ENCODE results near the gene STYXL2.

The STYXL2 gene

GRCh38 chr1:167066333-167067122, 27.3 kb upstream of the STYXL2 start:
- no peak for TF ChIP-seq POLR2A (IDR thresholded peaks at IDR 0.05; ENCODE audit: low read length)
- TF ChIP-seq GATA1 (IDR thresholded peaks at IDR 0.05; ENCODE audit: low read depth, low read length), result no peak
- peak; percentile 56 to 76 for DNase-seq

- TF ChIP-seq GATA1 (IDR thresholded peaks at IDR 0.05; ENCODE audit: low read depth, low read length) (no peak), POLR2A (IDR thresholded peaks at IDR 0.05; ENCODE audit: low read length) (no peak)
- DNase-seq, result no peak
These were observed 26.0 kb upstream of the STYXL2 start for GRCh38 chr1:167067904-167068303.

- DNase-seq, result no peak
- TF ChIP-seq POLR2A (IDR thresholded peaks at IDR 0.05; ENCODE audit: low read length), result no peak
- TF ChIP-seq GATA1 (IDR thresholded peaks at IDR 0.05; ENCODE audit: low read depth, low read length), result no peak
These were observed 25.1 kb upstream of the STYXL2 start for GRCh38 chr1:167068761-167069160.

- TF ChIP-seq GATA1 (IDR thresholded peaks at IDR 0.05; ENCODE audit: low read depth, low read length) (no peak), POLR2A (IDR thresholded peaks at IDR 0.05; ENCODE audit: low read length) (no peak)
These were observed 22.6 kb upstream of the STYXL2 start for GRCh38 chr1:167071286-167071685.

GRCh38 chr1:167076136-167076710, 17.7 kb upstream of the STYXL2 start:
- TF ChIP-seq GATA1 (IDR thresholded peaks at IDR 0.05; ENCODE audit: low read depth, low read length), result no peak
- no peak for TF ChIP-seq POLR2A (IDR thresholded peaks at IDR 0.05; ENCODE audit: low read length)
- no peak for DNase-seq

More at GRCh38 chr1:167071286-167071685, 22.6 kb upstream of the STYXL2 start:
- no peak for DNase-seq

- DNase-seq, result no peak
- no peak for TF ChIP-seq POLR2A (IDR thresholded peaks at IDR 0.05; ENCODE audit: low read length)
- no peak for TF ChIP-seq GATA1 (IDR thresholded peaks at IDR 0.05; ENCODE audit: low read depth, low read length)
These were observed 16.6 kb upstream of the STYXL2 start for GRCh38 chr1:167077128-167077867.

GRCh38 chr1:167077868-167078210, 16.0 kb upstream of the STYXL2 start:
- no peak for DNase-seq
- TF ChIP-seq GATA1 (IDR thresholded peaks at IDR 0.05; ENCODE audit: low read depth, low read length) (no peak), POLR2A (IDR thresholded peaks at IDR 0.05; ENCODE audit: low read length) (no peak)

- TF ChIP-seq POLR2A (IDR thresholded peaks at IDR 0.05; ENCODE audit: low read length), result no peak
- TF ChIP-seq GATA1 (IDR thresholded peaks at IDR 0.05; ENCODE audit: low read depth, low read length), result no peak
- DNase-seq, result no peak
These were observed 12.2 kb upstream of the STYXL2 start for GRCh38 chr1:167081594-167082156.

- DNase-seq, result no peak
- TF ChIP-seq GATA1 (IDR thresholded peaks at IDR 0.05; ENCODE audit: low read depth, low read length) (no peak), POLR2A (IDR thresholded peaks at IDR 0.05; ENCODE audit: low read length) (no peak)
These were observed 11.3 kb upstream of the STYXL2 start for GRCh38 chr1:167082511-167083027.

GRCh38 chr1:167083066-167083665, 10.7 kb upstream of the STYXL2 start:
- DNase-seq, result no peak
- TF ChIP-seq POLR2A (IDR thresholded peaks at IDR 0.05; ENCODE audit: low read length), result no peak
- TF ChIP-seq GATA1 (IDR thresholded peaks at IDR 0.05; ENCODE audit: low read depth, low read length), result no peak

- TF ChIP-seq GATA1 (IDR thresholded peaks at IDR 0.05; ENCODE audit: low read depth, low read length), result no peak
- DNase-seq, result no peak
These were observed 10.0 kb upstream of the STYXL2 start for GRCh38 chr1:167083871-167084270.

- TF ChIP-seq GATA1 (IDR thresholded peaks at IDR 0.05; ENCODE audit: low read depth, low read length), result no peak
- no peak for TF ChIP-seq POLR2A (IDR thresholded peaks at IDR 0.05; ENCODE audit: low read length)
- DNase-seq, result no peak
These were observed 9.1 kb upstream of the STYXL2 start for GRCh38 chr1:167084757-167085156.

GRCh38 chr1:167086033-167086432, 7.8 kb upstream of the STYXL2 start:
- TF ChIP-seq POLR2A (IDR thresholded peaks at IDR 0.05; ENCODE audit: low read length), result no peak
- no peak for TF ChIP-seq GATA1 (IDR thresholded peaks at IDR 0.05; ENCODE audit: low read depth, low read length)

GRCh38 chr1:167086768-167087167, 7.1 kb upstream of the STYXL2 start:
- TF ChIP-seq GATA1 (IDR thresholded peaks at IDR 0.05; ENCODE audit: low read depth, low read length) (no peak), POLR2A (IDR thresholded peaks at IDR 0.05; ENCODE audit: low read length) (no peak)
- DNase-seq, result no peak

More at GRCh38 chr1:167086033-167086432, 7.8 kb upstream of the STYXL2 start:
- DNase-seq, result no peak

All from erythroblast (primary cell).